CD4-positive, alpha-beta T cell treated with Interleukin-6 for 4 hours (primary cell): Measurements from ENCODE around the gene SEC61B.
"Not testable (repeated sequence)": the region's sequence is repeated elsewhere in the genome, so short reads cannot be mapped to it uniquely, and the experiment has no call there.

ENCODE experiments used
- DNase-seq: peaks from one replicate; pipeline ENCODE4 v3.0.0-alpha.2; 2020; ENCODE audit warnings: mixed read lengths

Gene SEC61B

DNA sequence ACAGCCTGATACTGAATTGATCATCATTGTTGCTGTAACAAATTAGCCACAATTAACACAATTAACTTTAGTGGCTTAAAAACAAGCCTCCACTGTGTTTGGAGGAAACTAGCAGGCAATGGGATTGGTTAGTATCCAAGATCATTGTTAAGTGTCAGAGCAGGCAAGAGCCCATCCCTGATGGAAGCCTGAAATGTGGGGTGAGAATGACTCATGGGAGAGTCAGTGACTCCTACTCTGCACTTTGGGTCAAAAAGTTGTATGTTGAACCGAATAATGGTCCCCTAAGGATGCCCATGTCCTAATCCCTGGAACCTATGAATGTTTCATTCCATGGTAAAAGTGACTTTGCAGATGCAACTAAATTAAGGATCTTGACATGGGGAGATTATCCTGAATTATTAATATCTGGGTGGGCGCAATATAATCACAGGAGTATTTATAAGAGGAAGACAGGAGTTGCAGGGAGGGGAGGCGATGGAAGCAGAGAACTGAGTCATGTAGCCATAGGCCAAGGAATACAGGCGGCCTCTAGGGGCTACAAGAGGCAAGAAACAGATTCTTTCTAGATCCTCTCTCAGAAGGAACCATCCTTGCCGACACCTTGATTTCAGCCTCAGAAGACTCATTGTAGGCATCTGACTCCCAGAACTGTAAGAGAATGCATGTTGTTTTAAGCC, 29.2 kb upstream of the SEC61B start:
- DNase-seq = no peak

DNA sequence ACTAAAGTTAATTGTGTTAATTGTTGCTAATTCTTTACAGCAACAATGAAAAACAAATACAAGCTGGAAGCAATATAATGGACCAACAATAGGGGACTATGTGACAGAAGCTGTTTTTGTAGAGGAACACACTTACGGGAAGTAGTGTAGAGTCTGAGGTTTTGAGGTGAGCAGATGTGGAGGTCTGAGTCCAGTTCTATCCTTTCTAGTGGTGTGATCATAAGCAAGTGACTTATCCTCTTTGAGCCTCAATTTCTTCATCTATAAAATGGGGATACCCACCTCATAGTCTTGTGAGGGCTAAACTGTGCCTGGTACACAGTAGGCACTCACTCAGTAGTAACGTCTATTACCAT, 28.6 kb upstream of the SEC61B start:
- no peak for DNase-seq

DNA sequence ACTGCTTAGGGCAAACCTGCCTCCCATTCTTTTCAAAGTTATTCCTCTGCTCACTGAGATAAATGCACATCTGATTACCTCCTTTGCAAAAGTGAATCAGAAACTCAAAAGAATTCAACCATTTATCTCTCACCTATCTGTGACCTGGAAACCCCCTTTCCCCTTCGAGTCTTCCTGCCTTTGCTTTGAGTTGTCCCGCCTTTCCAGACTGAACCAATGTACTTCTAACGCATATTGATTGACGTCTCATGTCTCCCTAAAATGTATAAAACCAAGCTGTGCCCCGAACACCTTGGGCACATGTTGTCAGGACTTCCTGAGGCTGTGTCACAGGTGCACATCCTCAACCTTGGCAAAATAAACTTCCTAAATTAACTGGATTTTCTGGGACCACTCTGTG, 25.6 kb upstream of the SEC61B start:
- not testable (repeated sequence) for DNase-seq

DNA sequence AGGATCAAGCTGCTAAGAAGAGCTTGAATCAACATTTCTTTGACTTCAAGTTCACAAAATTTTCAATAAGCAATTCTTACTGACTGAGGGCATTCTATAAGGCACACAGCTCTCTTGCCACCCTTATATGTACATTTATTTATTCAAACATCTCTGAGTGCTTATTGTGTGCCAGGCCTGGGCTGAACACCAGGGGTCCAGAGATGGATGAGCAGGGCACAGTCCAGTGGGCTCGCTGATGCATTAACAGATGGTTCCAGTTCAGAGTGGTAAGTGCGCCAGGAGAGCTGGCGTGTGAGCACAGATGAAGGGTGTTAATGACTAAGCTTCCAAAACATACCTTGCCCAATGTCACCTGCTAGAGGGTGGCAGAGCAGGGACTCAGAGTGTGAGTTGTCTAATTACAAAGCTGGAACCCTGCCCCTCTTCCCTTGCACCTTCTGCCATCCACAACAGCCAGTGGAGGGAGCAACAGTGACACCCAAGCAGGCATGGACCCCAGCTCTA, 24.9 kb upstream of the SEC61B start:
- no peak for DNase-seq

DNA sequence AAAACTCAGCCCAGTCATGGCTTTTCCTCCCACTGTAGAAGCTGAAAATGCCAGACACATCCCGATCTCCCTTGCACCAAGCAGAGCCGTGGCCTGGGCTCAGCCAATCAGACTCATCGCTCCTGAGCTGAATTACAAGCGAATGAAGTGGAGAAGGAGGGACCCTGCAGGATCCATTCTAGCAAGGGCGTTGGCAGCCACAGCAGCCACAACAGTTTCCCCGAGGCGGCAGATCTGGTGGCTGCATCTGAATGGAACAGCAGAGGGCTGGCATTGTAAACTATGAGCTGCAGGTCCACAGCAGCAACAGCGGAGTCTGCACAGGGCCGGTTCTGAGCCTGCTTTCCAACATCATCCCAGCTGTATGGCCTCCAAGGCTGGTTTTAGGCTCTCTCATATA, 24.1 kb upstream of the SEC61B start:
- no peak for DNase-seq

DNA sequence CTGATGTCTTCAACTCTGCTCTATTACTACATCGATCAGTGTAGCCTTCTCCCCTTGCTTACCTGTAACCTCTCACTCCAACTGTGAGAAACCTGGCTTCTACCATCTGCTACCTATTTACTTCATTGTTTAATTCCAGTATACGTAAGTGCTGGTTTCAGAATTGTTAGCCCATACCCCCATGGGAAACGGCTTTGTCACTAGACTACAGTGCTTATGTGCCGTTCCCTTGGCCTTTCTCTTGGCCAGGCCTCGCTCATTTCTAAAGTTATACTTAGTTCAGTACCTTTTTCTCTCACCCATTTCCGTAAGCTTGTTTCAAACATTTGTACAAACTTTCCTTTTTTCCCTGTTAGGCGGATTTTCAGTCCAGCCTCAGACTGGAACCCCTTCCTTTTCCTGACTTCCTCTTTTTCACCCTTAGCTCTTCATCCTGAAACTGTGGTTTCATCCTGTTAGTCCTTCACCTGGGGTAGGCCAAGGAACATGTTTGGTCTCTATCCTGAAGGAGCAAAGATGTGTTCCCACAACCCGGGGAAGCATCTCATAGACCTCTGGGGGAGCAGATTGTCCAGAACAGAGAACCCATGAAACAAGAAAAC, 22.0 kb upstream of the SEC61B start:
- no peak for DNase-seq

DNA sequence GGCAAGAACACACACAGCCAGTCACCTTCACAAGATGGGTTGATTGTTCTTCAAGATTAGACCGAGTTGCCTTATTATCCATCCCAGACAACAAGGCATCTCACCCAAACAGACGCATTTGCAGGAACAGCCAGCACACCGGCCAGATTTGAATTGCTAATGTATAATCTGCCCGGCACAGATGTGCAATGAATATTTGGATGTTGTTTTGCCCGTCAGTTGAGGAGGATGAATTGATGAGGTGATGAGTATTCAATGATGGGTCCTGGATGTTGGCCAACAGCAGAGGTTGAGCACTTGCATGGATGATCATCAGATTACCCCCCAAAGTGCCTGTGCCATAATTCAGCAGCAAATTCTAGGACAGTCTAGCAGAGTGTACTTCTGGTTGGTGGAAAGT, 20.5 kb upstream of the SEC61B start:
- no peak for DNase-seq

- no peak for DNase-seq
These were observed 11.5 kb upstream of the SEC61B start for GRCh38 chr9:99210572-99210971.

- no peak for DNase-seq
These were observed 10.3 kb upstream of the SEC61B start for GRCh38 chr9:99211746-99212145.

DNA sequence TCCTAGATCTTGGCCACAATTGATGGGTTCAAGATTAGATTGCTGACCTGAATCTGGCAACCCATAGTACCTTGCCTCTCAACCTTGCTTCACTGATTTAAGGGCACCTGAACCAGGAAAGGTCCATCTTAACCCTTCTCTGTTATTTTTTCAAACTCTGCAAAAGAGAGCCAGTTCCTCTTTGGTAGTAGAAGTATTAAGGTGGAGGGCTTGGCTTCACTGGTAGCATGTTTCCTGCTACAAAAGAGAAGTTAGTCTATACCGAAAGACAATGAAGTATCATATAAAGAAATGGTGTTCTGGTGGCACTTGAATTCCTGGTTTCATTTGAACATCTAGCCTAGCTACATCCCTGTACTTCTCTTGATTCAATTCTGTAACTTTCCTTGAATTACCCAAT, 8.9 kb upstream of the SEC61B start:
- no peak for DNase-seq

GRCh38 chr9:99216073-99216472, 6.0 kb upstream of the SEC61B start:
- DNase-seq = no peak

DNA sequence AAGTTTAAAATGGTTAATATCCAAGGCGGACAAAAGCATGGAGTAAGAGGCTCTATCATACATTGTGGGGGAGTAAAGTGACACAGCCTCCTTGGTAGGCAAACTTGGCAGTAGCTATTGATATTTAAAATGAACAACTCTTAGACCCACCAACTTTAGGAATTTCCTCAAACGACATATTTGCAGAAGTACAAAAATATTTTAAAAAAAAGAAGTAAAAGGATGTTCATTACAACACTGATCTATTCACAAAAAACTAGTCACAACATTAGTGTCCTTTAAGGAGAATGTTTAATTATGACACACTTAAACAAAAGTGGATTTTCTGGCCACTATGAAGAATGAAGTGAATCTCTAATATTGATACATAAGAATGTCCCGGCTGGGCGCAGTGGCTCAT, 2.1 kb upstream of the SEC61B start:
- DNase-seq = no peak

- DNase-seq = no peak
These were observed 839 bp upstream of the SEC61B start for GRCh38 chr9:99221266-99221620.

DNA sequence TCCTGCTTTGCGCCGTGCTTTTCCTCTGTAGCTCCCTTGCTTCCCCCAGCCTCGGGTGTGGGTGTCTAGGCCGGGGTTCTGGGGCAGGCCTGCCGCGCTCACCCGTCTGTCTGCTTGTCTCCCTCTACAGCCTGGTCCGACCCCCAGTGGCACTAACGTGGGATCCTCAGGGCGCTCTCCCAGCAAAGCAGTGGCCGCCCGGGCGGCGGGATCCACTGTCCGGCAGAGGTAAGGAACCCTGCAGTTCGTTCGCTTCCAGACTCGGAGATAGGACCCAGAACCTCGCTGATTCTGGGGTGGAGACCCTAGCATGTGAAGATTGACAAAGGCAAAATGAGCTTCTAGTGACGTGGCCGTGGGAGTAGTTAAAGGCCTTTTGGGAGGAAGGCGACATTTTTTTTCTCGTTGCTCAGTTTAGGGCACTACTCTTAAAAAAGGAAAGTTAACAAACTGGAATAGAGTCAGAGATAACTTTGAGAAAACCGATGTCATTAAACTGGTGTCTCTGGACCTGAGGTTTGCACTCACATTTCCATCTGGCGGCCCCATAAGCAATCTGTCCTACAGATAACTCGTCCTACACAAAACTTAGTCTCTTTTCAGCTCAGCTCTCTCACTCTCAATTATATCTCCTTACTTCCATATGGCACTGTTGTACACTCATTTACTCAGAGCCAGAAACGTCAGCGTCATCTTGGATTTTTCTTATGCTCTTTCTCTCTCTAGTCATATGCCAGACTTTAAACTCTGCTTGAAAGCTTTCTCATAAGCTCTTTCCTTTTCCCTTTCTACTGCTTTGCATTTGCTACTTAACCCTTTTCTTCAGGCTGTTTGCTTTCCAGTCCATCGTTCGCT, 561 bp downstream of the SEC61B start:
- DNase-seq = no peak

- no peak for DNase-seq
These were observed 2.4 kb downstream of the SEC61B start for GRCh38 chr9:99224445-99224844.

DNA sequence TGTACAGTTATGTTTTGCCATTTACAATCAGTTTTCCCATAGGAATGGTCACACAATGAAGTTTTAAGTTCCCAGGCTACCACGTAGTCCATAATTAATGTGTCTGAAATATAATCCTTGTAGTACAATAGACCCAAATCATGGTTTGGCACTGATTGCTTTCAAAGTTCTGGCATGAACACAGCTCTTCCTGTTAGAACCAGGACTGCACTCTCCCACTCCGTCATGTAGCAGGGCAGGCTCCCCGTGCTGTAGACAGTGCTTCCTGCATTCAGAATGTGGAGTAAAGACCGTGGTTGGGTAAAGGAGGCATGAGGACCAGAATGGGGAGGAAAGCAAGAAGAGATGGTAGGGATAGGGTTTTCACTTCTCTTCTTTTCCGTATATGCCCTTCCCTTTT, 4.0 kb downstream of the SEC61B start:
- no peak for DNase-seq

GRCh38 chr9:99230206-99230605, 8.1 kb downstream of the SEC61B start:
- no peak for DNase-seq

GRCh38 chr9:99231711-99232110, 9.6 kb downstream of the SEC61B start:
- DNase-seq = no peak

DNA sequence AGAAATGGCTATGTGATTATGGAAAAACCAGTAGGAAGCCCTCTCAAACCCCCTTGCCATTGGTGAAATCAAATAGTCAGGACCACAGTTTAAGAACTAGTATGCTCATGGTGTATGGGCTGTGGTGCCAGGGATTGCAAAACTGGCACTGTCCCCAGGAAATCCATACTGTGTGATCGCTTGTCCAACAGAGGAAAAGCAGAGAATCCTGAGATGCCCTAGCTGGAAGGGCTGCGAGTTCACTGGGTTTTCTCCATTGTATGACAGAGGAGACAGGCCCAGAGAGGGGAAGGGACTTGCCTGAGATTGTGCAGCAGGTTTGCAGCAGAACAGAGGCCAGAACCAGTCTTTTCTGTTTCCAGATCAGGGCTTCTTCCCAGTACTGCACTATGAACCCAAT, 12.5 kb downstream of the SEC61B start:
- DNase-seq = no peak

DNA sequence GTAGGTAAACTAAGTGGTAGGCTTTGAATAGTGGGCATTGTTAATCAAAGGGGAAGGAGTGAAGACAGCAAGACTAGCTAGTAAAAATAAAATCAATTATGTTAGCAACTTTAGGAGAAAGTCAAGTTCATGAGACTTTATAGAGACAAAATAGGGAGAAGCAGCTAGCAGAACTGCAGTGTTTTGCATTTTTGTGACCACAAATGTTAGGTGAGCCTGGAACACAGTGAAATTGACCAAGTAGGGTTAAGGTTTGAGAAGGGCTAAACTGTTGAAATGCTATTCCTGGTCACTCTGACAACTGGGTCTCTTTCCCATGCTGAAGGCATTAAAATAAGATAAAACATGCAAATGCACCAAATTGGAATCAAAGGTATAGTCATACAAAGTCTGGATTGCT, 13.0 kb downstream of the SEC61B start:
- no peak for DNase-seq

- no peak for DNase-seq
These were observed 14.0 kb downstream of the SEC61B start for GRCh38 chr9:99235926-99236634.

GRCh38 chr9:99237356-99237755, 15.3 kb downstream of the SEC61B start:
- DNase-seq = no peak

GRCh38 chr9:99237849-99238248, 15.8 kb downstream of the SEC61B start:
- not testable (repeated sequence) for DNase-seq
